Measurements from ENCODE around the gene HLA-DPB1. TPM values are rescaled to one million over a fixed set of nuclear protein-coding genes. Genes with fewer than 3 reads are reported as not detected.
"Not testable (repeated sequence)": the region's sequence is repeated elsewhere in the genome, so short reads cannot be mapped to it uniquely, and the experiment has no call there.

Gene HLA-DPB1
- total RNA-seq, 1 donor from 2014 or later = 10.5 TPM

DNA sequence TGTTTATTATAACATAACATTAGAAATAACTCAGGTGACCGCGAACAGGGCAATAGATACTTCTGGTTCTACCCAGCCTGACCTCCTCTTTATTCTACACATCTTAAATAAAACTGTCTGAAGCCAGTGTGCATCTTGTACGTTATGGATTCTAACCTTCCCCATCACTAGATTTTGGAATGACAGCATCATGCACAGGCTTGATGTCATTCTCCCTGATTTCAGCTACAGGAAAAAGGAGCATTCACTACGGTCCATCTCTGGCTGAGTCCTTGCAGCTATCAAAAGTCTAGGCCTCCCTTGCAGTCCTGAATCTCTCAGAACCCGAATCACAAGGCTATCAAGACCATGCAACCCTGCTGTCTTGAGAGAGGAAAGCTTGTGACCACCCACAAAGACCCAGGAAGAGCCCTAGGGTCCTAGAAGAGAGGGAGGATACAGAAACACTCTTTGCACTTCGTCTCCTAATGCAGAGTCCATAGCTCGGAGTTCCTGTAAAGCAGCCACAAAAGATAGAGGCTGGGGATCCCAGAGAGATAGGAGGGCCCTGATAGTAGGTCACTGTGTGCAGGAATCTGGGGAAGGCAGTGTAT is 3.2 kb upstream of the HLA-DPB1 start:
- no peak for ATAC-seq

DNA sequence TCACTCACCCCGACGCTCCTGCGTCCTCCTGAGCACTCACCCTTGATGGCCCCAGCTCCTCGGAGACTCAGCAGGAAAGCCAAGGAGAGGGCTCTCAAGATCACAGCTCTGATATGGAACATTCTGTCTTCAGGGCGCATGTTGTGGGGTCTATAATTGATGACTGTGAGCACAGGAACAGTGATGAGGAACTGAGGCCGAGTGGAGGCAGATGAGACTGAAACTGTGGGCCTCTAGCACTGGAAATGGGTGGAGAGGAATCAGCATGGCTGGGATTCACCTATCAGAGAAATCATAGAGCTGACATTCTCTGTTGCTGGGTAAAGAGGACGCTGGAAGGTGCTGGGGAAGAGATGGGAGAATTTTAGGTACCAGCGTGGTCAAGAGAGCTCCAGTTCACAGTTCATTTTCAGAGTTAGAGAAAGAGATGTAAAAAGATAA is 2.3 kb upstream of the HLA-DPB1 start, which contains the start of gene HLA-DPA1:
Gene HLA-DPA1, minus strand, starts transcription at position 219 of the 441 bp plus-strand sequence.
- peak; percentile 62 for ATAC-seq

DNA sequence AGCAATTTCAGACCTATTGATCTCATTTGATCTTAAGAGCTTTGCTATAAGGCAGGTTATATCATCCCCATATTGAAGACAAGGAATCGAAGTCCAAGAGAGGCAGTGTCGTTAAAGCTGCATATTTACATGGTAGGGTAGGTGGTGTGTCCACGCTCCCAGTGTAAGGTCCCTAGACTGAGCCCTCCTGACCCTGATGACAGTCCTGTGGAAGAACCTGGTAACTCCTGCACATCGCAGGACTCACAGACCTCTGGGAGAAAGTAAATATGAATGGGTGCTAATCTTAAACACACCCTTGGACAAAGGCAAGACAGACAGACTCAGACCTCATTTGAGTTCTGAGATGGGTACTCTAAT is 602 bp upstream of the HLA-DPB1 start:
- ATAC-seq = no peak

DNA sequence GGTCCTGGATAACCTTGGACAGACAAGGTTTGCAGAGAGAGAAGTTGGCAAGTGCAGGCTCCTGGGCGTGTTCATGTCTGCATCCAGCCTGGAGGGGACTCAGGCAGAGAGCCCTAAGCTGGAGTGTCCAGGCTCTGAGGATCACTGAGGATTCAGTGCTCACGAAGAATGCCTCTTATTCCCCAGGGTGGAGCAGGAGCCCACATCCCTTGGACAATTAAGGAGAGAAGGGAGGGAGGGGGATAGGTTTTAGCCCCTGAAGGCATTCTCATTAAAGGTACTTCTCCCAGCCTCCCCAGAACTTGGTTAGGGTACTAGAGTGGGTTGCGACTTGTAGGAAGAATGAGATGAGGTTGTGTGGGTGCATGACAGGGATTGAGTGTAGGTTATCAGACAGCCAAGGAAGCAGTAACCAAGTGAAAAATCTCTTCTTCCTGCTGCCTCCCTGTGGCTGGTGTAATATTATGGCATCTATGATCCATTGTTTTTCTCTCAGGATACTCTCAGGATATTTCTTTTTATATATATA is 680 bp downstream of the HLA-DPB1 start:
- no peak for ATAC-seq

DNA sequence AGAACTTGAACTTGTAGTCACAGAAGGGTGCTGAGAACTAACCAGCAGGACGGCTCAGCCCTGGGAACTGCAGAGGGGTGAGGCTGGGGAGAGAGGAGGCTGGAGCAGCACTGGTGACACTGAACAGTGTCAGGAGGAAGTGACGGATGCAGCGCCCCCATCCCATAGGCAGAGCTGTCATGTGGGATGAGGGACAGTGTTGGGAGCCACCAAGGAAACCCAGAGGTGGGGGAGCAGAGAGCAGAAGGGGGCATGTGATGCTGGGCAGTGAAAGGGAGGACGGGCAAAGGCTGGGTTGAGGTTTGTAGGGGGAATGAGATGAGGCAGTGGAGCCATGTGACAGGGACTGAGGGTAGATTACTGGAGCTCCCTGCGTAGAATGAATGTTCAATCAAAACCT is 2.1 kb downstream of the HLA-DPB1 start:
- no peak for ATAC-seq

DNA sequence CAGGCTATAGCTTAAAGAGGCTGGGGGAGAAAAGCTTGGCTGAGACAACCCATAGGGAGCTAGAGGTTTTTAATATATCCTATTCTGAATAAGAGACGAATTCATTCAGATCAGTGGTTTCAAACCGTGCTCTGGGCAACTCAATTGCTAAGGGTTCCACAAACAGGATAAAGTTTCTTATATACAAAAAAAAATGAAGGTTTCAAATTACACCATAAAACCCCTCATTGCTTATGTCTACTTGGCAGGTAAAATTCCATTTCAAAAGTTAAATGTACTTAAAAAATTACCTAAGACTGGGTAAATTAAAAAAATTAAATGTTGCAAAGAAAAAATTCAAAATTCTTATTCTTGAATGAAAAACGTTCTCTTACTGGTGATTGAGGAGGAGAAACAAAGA is 2.7 kb downstream of the HLA-DPB1 start:
- no peak for ATAC-seq

DNA sequence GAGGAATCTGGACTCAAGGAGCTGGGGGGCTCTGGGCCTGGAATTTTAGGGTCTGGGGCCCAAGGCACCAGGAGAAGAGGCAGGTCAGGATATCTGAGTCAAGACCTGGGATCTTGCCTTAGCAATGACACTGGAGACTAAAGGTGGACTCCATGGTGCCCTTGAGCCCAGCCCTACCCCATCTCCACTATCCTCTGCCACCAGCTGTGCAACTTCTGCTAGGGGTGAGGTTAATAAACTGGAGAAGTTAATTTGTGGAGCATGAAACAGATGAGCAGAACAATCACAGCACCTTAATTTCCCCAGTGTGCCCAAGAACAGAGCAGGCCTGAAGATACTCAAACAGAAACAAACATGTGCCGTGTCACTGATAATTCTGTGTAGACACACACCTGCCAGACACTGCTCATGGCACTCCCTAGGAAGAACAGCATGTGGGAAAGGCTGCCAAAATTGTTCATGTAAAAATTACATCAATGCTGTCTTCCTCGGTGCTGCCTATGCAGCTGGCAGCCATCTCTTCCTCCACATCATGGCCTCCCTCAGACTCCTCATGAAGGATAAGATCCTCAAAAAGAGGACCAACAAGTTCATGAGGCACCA is 3.2 kb downstream of the HLA-DPB1 start:
- ATAC-seq = no peak

DNA sequence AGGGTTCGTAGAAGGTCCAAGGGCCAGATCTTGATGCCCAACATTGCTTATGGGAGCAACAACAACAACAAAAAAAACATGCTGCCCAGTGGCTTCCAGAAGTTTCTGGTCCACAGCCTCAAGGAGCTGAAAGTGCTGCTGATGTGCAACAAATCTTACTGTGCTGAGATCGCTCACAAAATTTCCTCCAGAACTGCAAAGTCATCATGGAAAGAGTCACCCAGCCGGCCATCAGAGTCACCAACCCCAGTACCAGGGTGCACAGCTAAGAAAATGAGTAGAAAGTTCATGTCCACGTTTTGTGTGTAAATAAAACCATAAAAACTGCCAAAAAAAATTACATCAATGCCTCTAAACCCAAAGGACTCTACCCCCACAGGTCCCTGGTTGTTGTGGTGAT is 3.8 kb downstream of the HLA-DPB1 start:
- no peak for ATAC-seq

DNA sequence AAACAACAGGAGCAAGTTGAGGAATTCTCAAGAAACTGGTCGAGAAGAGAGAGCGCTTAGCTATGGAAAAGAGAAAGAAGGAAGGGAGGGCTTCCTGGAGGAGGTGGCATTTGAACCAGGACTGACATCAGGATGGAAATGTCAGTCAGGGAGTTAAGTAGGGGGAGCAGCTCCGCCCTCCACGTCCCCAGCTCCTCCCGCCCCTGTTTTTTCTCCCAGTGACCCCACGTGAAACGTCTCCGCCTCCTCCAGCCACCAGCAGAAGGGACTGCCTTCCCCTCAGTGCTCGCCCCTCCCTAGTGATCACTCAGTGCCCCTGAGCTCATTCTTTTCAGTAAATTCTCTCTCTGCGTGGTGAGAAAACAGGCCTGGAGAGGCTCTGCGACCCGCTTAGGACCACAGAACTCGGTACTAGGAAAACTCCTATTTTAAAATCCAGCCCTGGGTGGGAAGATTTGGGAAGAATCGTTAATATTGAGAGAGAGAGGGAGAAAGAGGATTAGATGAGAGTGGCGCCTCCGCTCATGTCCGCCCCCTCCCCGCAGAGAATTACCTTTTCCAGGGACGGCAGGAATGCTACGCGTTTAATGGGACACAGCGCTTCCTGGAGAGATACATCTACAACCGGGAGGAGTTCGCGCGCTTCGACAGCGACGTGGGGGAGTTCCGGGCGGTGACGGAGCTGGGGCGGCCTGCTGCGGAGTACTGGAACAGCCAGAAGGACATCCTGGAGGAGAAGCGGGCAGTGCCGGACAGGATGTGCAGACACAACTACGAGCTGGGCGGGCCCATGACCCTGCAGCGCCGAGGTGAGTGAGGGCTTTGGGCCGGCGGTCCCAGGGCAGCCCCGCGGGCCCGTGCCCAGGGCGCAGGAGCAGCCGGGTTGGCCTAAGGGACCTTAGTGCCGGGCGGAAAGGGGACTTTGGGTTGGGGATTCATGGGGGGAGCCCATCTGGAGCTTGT is 4.6 kb downstream of the HLA-DPB1 start:
- ATAC-seq = peak; percentile 37

DNA sequence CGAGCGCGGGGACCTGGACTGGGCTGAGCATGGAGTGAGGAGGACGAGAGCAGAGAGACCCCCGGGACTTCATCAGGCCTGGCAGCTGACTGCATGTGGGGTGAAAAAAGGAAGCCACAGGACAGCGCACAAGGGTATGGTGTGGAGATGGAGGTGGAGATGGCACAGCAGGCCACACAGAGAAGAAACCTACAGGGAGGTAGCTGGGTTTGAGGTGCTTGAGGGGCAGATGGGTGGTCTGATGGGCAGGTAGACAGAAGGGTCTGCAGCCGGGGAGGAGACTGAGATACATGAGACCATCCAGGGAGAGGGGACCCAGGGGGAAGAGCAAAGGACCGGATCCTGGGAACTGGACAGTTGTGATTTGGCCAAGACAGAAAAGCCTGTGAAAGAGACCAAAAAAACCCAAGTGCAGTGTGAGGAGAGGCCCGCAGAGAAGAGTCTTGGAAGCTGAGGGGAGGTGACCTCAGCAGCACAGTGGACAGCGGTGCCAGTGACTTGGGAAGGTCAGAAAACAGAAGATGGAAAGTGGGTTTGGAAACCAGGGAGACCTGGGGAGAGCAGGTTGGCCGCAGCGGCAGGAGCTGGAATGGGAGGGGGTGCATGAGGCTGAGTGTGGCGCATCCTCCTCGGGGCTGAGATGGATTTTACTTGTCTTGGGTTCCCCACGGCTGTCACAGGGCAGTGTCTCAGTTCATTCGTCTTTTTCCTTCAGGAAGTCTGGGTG is 5.5 kb downstream of the HLA-DPB1 start:
- ATAC-seq = peak; percentile 9

DNA sequence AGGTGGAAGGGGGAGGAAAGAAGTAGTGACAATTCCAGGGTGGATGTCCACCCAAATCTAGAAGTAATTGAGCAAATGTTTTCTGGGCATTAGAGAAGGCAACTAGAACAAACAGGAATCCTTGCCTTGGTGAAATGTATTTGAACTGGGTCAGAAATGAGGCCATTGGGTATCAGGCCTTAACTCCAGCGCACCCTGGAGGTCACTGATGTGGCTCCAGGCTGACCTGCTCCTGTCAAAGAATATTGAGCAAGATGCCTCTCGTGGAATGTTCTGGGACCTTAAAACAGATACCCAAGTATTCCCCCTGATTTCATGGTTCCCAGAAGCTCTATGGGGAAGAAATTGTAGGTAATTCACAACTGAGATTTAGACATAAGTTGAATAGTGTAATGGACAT is 6.9 kb downstream of the HLA-DPB1 start:
- ATAC-seq = peak; percentile 54

DNA sequence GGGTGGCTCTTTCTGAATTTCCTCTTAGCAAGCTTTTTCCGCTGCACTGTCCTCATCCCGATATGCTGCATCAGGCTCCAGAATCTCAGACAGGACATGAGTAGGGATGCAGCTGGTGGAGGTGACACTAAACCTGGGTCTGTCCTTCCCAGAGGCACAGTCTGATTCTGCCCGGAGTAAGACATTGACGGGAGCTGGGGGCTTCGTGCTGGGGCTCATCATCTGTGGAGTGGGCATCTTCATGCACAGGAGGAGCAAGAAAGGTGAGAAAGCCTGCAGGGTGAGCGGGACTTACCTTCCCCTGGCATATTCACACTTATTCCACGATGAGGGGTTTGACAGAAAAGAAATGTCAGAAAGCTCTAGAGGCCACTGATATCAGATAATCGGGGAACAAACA is 9.8 kb downstream of the HLA-DPB1 start:
- no peak for ATAC-seq

DNA sequence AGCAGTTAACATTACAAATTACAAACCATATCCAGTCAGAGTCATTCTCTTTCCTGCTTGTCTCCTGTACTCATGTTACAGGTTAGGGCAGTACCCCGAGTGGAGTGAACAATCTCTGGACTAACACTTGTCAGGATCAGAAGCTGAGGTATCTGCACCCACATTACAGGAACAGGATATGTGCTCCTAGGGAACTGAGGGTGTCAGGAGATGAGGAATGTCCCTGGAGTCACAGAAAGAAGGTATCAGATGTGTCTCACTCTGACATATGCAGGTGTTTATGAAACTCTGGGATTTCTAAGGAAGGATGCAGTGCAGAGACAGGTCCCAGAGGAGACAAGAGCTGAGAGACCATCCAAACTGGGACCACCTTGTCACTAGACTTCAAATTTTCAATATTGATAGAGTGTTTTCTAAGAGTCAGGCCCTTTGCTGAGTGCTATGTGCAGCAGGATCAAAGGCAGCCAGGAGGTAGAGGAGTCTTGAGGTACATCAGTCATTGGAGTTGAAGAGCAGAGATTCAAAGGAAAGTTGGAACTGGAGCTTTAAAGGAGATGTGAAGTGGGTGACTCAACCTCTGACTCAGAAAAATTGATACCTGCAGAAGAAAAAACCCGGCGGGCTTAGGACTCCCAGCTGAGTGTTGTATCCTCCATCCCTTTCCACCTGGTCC is 12.6 kb downstream of the HLA-DPB1 start:
- no peak for ATAC-seq

DNA sequence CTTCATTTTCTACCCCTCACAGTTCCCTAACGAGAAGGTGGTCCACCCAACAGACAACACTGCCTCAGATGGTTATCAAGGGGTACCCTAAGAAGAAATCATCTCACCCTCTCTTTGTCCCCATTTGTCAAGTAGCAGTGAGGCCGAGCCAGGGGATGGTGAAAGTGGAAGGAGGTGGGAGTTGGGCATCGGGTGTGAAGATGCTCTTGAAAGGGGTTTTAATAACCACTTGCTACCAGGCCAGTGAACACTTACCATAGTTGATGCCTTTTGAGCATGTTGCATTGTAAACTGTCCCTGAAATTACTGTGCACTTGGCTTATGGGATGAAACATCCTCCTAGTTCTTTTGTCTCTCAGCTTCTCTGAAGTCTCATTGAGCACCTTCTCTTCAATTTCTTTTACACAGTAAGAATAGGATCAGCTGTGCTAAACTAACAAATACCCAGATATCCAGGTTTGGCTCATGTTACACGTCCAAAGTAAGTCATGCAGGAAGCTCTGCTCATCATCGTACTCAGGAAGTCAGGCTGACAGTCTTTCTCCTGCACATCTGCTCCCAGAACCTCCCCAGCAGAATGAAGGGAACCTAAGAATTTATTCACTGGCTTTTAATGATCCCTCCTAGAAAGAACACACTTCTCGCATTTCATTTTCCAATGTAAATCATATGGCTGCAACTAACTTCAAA is 13.3 kb downstream of the HLA-DPB1 start:
- ATAC-seq = no peak

DNA sequence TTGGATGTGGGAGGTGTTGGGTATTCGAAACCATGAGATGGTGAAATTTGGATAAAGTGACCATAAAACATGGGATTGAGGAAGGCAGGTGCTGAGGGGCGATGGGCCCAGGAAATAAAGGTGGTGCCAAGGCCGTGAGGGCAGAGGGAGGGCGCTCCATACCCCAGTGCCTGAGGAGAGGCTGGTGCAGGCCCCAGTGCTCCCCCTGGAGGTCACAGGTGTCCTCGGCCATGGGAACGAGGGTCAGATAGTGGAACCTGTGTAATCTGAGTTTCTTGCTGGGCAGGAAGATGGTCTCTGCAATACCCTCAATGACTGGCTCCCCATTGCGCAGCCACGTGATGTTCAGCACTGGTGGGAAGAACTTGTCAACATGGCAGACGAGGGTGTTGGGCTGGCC is 16.2 kb downstream of the HLA-DPB1 start:
- ATAC-seq = peak; percentile 32

DNA sequence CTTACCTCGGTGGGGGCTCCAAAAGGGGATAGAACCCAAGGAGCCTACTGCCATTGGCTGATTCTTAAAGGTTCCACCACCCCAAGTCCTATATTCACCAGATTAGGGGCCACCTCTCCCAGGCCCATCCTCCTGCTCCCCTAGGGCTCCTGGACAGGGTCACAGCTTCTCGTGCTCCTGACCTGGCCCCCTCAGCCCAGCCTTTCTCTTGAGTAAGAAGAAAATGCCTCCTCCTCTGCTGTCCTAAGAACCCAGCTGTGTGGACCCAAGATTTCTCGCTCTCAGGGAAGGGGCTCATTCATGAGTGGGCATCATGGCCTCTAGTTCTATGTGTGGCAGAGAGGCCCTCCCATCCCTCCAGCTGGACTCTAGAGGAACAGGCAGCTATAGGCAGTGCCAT is 16.6 kb downstream of the HLA-DPB1 start:
- no peak for ATAC-seq

DNA sequence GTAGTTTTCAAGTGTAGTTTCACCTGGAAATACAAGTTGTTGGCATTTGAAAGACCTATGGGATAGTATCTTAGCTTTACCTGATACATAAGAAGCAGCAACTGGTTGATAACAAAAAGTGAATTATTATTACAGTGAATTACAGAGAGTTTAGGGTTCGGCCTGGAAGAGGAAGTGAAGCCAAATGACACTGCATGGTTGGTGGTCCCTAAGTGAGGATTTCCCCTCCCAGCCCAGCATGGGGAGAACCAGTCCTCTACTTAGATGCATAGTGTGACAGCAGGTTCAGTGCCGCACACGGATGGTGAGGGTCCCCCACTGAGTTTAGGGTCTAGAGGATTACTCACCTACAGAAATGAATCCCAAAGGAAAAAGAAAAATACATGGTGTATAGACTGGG is 18.1 kb downstream of the HLA-DPB1 start:
- ATAC-seq = no peak

DNA sequence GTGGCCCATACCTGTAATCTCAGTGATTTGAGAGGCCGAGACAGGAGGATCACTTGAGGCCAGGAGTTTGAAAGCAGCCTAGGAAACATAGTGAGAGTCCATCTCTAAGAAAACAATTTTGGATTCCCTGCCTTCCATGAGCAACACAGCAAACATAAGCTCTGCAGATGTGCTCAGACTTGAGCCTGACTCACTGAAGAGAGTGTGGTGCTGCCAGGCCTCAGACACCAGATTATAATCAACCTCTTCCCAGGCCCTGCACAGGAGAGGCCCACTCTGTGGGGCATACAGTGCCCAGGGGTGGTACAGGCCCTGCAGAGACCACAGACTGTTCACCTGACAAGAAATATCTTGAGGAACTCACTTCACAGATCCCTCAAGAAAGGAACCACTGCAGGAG is 19.9 kb downstream of the HLA-DPB1 start:
- ATAC-seq = peak; percentile 77

DNA sequence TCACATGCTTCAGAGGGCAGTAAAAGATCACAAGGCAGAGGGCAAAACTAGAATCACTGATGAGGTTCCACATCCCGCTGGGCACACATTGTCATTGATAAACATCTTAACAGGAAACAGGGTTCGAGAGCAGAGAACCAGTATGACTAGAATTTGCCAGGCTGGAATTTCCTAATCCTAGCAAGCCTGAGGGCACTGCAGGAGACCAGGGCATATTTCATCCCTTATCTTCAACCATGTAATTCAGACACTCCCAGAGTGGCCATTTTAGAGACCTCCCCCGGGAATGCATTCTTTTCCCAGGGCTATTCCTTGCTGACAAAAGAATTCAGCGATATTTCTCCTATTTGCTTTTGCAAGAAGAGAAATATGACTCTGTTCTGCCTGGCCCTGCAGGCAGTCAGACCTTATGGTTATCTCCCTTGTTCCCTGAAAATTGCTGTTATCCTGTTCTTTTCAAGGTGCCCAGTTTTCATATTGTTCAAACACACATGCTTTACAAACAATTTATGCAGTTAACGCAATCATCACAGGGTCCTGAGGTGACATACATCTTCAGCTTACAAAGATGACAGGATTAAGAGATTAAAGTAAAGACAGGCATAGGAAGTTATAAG is 25.4 kb downstream of the HLA-DPB1 start:
- not testable (repeated sequence) for ATAC-seq

DNA sequence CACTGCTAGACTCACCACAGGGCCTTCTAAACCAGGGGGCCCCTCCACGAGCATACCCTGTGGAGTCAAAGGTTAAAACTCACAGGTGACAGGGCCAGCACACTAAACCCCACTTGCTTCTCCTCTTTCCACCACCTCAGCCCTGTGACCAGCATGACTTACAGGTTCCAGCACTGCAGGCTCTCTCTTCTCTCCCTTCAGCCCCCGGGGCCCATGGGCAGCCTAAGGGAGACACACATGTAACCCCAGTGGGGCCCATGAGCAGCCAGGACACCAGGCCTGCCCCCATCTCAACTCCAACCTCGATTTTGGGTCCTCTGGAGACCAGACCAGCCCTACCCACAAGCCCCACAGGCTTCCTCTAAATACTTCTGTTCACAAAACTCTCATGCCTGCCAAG is 28.0 kb downstream of the HLA-DPB1 start:
- ATAC-seq = no peak

DNA sequence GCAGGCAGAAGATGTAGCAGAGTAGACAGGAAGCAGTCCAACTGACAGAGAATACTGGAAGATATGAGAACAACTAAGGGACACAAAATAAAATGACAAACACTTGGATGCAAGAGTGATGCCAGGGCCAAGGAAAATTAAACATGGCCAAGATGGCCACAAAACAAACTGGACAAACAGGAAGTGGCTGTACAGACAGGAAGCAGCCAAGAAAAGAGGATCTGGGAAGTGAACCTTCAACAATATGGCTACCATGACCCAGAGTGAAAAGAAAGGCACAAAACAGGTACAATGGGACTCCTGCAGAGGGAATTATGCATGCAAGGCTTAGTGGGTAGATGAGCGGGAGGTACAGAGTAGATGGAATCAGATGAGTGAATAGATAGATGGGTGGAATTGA is 29.1 kb downstream of the HLA-DPB1 start:
- no peak for ATAC-seq

Measured in esophagus mucosa (tissue), 1 donor.